ENCODE data around the gene KIAA0753. TPM values are rescaled to one million over a fixed set of nuclear protein-coding genes. Genes with fewer than 3 reads are reported as not detected.

The KIAA0753 gene
- total RNA-seq, 1 donor from 2014 or later, result 7.0 TPM

- DNase-seq, result no peak
- Histone ChIP-seq H3K36me3 (no peaks in the 10 kb centered on the region), H3K9me3 (replicated peaks) (no peaks in the 10 kb centered on the region), H3K27me3 (ENCODE audit: low read depth) (peaks cover 71% of the 10 kb centered on the region), H3K4me1 (no peaks in the 10 kb centered on the region), H3K4me3 (no peak overlapping the region), H3K27ac (replicated peaks) (no peak overlapping the region)
- TF ChIP-seq CTCF (IDR thresholded peaks at IDR 0.05; ENCODE audit: borderline replicate concordance), result no peak
- intact Hi-C loops (cut with micrococcal nuclease), result no loop called here
Measured at GRCh38 chr17:6683730-6684459, 43.4 kb upstream of the KIAA0753 start.

GRCh38 chr17:6683081-6683684, 42.7 kb upstream of the KIAA0753 start:
- H3K27me3 ChIP-seq (ENCODE audit: low read depth), result peaks cover 77% of the 10 kb centered on the region
- no peak for TF ChIP-seq CTCF (IDR thresholded peaks at IDR 0.05; ENCODE audit: borderline replicate concordance)

GRCh38 chr17:6682339-6682738, 41.8 kb upstream of the KIAA0753 start:
- DNase-seq, result no peak
- no peak for TF ChIP-seq CTCF (IDR thresholded peaks at IDR 0.05; ENCODE audit: borderline replicate concordance)
- Histone ChIP-seq H3K27ac (replicated peaks) (no peak overlapping the region), H3K36me3 (no peaks in the 10 kb centered on the region), H3K27me3 (ENCODE audit: low read depth) (peaks cover 85% of the 10 kb centered on the region), H3K4me3 (no peak overlapping the region), H3K9me3 (replicated peaks) (no peaks in the 10 kb centered on the region), H3K4me1 (no peaks in the 10 kb centered on the region)
- intact Hi-C loops (cut with micrococcal nuclease), result no loop called here

More at GRCh38 chr17:6683081-6683684, 42.7 kb upstream of the KIAA0753 start:
- Histone ChIP-seq H3K4me3 (no peak overlapping the region), H3K27ac (replicated peaks) (no peak overlapping the region), H3K36me3 (no peaks in the 10 kb centered on the region), H3K4me1 (no peaks in the 10 kb centered on the region), H3K9me3 (replicated peaks) (no peaks in the 10 kb centered on the region)
- DNase-seq, result no peak
- intact Hi-C loops (cut with micrococcal nuclease), result no loop called here

- no peak for TF ChIP-seq CTCF (IDR thresholded peaks at IDR 0.05; ENCODE audit: borderline replicate concordance)
- no peaks in the 10 kb centered on the region for H3K4me1 ChIP-seq
- peaks cover 92% of the 10 kb centered on the region for H3K27me3 ChIP-seq (ENCODE audit: low read depth)
- DNase-seq, result no peak
- no peak overlapping the region for H3K27ac ChIP-seq (replicated peaks)
- intact Hi-C loops (cut with micrococcal nuclease), result no loop called here
- no peaks in the 10 kb centered on the region for H3K9me3 ChIP-seq (replicated peaks)
- H3K4me3 ChIP-seq, result no peak overlapping the region
- H3K36me3 ChIP-seq, result no peaks in the 10 kb centered on the region
Measured at GRCh38 chr17:6681671-6682070, 41.2 kb upstream of the KIAA0753 start.

- intact Hi-C loops (cut with micrococcal nuclease), result no loop called here
- Histone ChIP-seq H3K27ac (replicated peaks) (no peak overlapping the region), H3K36me3 (no peaks in the 10 kb centered on the region), H3K9me3 (replicated peaks) (no peaks in the 10 kb centered on the region), H3K4me1 (no peaks in the 10 kb centered on the region), H3K4me3 (no peak overlapping the region), H3K27me3 (ENCODE audit: low read depth) (peaks cover 93% of the 10 kb centered on the region)
- no peak for DNase-seq
- no peak for TF ChIP-seq CTCF (IDR thresholded peaks at IDR 0.05; ENCODE audit: borderline replicate concordance)
Measured at GRCh38 chr17:6681176-6681575, 40.7 kb upstream of the KIAA0753 start.

Measured in left ventricle myocardium inferior (tissue), 1 donor.